DMS53 treated with DMSO at 0.1 percent for 48 hours (cell line): ENCODE results near the gene TFCP2L1.
"Not testable (repeated sequence)": the region's sequence is repeated elsewhere in the genome, so short reads cannot be mapped to it uniquely, and the experiment has no call there.

ENCODE experiments used
- DNase-seq: peaks from one replicate; lab custom pipeline; 2025; ENCODE audit not compliant: unreplicated experiment; lab: John Stamatoyannopoulos, UW

TFCP2L1 gene

DNA sequence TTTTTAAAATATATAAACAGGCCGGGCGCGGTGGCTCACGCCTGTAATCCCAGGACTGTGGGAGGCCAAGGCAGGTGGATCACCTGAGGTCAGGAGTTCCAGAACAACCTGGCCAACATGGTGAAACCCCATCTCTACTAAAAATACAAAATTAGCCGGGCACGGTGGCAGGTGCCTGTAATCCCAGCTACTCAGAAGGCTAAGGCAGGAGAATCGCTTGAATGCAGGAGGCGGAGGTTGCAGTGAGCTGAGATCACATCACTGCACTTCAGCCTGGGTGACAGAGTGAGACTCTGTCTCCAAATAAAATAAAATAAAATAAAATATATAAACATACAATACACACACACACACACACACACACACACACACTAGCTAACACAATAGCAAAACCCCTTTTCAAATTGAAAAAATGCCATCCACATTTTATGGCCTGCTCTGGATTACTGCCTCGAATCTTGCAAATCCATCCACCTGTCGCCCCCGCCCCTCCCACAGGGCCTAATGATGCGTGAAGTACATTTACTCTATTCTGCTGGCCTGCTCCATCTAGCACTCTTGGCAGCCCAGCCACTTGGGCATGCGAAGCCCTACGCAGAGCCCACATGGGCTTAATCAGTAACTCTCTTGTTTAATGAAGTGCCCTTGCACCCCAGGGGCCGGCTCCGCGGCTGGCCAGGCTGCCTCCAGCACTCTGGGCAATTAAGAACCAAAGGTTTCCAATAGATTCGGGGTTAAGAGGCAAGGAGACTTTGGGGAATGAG, 57.4 kb downstream of the TFCP2L1 start:
- DNase-seq = peak; percentile 93

GRCh38 chr2:121225681-121226080, 59.3 kb downstream of the TFCP2L1 start:
- DNase-seq = not testable (repeated sequence)

- peak; percentile 56 for DNase-seq
Observed at GRCh38 chr2:121220995-121221394, 64.0 kb downstream of the TFCP2L1 start.

- DNase-seq = no peak
Observed at GRCh38 chr2:121219866-121220265, 65.1 kb downstream of the TFCP2L1 start.

DNA sequence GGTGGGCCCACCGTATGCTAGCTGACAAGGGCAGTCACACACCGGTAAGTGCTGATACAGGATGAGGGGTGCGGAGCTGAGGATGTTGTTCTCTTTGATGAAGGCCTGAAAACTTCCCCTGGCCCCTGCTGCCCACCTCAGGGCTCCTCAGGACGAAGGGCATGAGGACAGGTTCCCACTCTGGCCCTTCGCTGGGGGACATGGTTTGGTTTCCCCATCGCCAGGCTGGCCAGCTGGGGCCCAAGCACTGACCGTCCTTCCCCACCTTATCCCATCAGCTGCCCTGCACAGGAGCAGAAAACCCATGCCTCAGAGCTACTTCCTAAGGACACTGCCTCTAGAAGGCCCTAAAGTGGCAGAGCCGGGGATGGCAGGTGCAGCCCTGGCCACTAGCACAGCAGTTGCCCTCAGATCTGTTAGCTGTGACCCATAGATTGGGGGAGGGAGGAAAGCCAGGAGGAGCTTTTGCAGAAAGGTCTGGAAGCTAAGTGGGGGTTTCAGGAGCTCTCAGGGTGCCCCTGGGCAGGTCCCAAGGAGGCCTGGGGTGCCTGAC, 66.5 kb downstream of the TFCP2L1 start:
- DNase-seq = no peak

- DNase-seq = no peak
Observed at GRCh38 chr2:121217627-121218026, 67.4 kb downstream of the TFCP2L1 start.

GRCh38 chr2:121214296-121214695, 70.7 kb downstream of the TFCP2L1 start:
- DNase-seq = no peak

GRCh38 chr2:121213386-121213785, 71.6 kb downstream of the TFCP2L1 start:
- no peak for DNase-seq

DNA sequence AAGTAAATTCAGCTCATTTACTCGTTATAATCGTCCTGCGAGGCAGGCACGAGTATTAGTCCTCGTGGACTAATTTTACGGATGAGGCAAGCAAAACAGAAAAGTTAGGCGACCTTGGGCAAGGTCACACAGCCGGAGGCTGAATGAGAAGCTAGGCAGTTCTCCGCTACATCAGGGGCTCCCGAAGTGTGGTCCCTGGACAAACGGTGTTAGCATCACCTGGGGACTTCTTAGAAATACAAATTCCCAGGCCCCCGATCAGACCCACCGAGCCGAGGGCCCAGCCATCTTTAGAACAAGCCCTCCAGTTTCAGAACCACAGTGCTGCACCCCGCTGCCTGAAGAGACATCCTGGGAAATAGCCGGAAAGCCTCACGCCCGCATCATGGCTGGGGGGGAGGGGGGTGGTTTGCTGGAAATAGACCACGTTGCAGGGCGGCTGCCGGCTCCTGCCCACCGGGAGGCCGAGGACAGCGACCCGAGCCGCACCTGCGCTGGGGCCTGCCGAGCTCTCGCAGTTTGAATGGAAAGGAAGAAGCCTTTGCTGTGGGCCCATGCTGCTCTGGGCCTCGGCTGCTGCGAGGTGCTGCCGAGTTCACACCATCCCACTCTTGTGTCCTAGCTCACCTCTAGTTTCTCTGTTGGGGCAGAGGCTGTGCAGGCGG, 72.2 kb downstream of the TFCP2L1 start:
- DNase-seq = no peak

DNA sequence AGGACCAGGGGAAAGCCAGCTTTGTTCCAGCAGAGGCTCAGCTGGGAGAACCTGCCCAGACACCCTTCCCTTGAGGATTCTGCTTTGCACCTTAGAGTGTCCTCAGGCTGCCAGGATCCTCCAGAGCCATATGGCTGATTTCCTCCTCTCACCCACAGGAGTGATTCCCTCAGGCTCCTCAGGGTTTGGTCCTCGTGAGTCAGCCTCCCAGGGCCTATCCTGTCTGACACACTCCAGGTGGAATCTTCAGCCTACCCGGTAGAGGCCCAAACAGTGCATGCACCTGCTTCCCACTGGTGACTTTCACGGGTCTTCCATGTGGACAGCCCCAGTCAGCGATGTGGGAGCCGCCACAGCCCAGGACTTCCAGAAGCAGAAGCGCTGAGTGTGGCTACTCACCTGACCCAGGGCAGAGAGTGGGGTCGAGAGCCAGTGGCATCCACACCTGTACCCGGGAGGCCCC, 73.3 kb downstream of the TFCP2L1 start:
- DNase-seq = peak; percentile 36

GRCh38 chr2:121211251-121211650, 73.8 kb downstream of the TFCP2L1 start:
- DNase-seq = peak; percentile 78

DNA sequence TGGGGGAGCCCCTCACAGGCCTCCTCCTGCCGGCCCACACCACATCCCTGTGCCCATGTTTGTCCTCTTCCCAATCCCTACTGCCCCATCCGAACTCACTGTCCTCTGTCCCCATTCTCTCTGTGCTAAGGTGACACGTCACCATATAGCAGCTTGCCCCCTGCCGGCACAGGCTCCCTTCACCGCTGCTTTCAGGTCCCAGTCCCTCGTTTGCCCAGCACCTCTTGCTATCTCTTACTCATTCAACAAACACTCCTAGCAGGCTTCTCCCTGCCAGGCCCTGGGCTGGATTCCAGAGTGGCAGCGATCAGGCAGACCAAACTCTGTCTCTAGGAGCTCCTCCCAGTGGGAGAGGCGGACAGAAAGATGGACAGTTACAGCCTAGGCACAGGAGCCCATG, 74.3 kb downstream of the TFCP2L1 start:
- DNase-seq = peak; percentile 85

DNA sequence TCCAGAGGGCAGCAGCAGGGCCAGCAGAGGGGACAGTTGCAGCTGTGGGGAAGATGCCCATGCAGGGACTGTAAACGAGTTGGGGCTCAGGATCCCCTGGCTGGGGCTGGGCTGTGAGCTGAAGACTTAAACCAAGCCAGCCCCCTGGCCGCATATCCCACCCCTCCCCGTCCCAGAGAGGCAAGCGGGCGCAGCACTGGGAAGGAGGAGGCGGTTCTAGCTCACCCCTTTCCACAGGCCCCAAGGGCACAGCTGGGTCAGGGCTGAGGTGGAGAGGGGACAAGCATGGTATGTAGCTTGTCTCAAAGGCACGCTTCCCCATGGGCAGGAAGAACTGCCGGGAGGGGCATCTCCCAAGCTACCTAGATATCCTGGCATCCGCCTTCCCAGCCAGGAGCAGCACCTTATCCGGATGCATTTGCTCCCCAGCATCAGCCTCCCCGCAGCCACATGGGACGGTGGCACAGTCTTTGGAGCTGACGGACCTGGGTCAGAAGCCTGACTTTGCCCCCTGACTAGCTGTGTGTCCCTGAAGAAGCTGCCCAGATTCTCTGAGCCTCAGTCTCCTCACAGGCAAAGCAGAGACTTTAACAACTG, 75.9 kb downstream of the TFCP2L1 start:
- DNase-seq = no peak

DNA sequence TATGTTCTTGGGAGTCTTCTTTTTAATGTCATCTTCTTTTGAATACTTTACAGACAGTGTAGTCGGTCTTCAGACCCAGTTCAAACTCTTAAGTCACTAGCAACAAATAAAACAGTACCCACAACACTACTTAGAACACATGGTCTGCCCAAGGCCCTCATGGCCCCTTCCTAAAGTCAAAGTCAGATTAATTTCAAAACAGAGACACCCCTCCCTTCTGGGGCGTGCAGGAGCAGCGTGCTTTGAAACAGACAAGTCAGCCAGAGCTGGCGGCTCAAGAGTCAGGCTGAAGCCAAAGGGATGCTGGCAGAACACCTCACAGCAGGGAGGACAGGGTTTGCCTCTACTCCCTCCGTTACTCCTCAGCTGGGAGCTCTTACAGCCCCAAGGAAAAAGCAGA, 77.5 kb downstream of the TFCP2L1 start:
- DNase-seq = no peak

DNA sequence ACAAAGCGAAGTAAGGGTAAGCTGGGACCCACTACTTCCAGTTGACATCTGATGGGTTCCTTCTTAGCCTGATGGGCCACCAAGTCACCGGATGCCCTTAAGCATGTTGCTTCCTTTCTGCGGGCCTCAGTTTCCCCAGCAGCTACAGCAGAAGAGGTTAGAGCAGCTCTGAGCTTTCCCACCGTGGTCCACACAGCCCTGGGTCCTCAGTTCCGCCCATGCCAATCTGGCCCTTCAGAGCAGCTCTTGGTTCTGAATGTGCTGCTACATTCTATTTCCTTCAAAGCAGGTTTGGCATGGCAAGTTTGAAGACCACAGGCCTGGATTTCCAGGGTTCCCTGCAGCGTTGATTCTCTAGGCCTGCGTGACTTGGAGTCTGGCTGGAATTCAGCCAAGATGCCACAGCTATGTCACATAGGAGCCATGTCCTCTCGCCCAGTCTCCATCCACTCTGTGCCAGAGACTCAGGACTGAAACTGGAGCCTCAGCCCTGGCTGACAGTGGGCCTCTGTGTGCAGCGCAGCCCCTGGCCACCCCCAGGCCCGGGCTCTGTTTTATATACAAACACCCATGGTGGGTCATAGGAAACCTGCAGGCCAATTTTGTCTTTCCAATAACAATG, 79.6 kb downstream of the TFCP2L1 start:
- no peak for DNase-seq

GRCh38 chr2:121203591-121204249, 81.3 kb downstream of the TFCP2L1 start:
- DNase-seq = peak; percentile 74

DNA sequence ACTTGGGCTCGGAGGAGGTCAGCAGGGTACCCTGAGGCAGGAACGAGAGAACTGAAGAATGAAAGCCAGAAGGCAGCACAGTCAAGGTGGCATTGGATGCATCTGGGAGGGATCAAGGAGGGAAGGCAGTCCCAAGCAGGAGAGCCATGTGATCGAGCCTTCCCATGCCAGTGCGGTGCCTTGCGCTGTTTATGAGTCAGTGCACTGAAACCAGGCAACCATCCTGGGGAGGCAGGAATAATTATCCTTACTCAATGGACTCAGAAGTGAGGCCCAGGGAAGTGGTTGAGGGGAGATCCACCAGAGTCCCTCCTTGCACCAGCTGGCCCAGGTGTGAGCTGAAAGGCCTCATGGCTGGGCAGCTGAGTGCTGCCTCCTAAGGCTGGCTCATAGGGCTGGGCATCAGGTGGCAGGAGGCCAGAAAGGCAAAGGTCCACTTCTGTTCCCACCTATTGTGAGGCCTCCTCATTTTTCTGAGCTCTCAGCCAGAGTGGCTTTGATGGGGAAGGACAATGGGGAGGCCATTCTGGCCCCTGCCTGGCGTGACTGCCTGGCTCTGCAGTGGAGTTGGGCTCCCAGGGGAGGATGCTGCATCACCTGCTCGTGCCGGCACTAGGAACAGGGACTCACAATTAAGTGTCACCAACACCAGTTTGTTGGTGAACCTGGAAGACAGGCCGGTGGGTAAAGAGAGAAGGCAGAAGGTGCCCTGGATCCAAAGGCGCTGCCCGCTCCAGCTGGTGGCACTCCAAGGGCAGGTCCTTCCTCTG, 82.3 kb downstream of the TFCP2L1 start:
- no peak for DNase-seq

DNA sequence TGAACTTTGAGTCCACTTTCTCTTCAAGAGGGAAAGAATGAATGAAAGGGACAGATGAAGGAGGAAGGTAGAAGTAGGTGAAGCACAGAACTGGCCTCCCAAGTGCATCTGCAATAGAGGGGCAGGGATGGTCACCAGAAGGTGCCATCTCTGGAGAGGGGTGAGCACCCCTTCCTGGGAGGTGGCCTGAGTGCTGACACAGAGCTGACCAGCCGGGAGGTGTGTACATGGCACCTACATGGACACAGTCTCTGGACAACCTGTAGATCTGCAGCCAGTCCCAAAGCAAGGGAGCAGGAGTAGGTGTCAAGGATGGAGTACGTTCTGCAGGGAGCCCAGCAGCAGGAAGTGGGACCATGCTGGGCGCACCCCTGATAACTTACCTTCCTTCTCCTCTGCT, 83.2 kb downstream of the TFCP2L1 start:
- no peak for DNase-seq

GRCh38 chr2:121200419-121201315, 84.3 kb downstream of the TFCP2L1 start:
- no peak for DNase-seq
